A673 (cell line): ENCODE measurements around the gene SMIM10L2A.

Experiments
- EZH2 ChIP-seq: fragments of 200-600 bp; sonication (generic); IDR thresholded peaks from 2 replicates; pipeline ENCODE4 v1.6.1; 2017; ENCODE audit warnings: borderline replicate concordance, low read depth, mild to moderate bottlenecking, mixed read lengths, antibody characterized with exemption, low read length; ENCODE audit not compliant: poor library complexity, severe bottlenecking
- TF ChIP-seq, protein P1 (sequence below): fragments of 300-800, 200-600 bp; sonication (generic); conservative IDR thresholded peaks from 2 replicates; pipeline ENCODE4 v1.5.1; 2017; ENCODE audit warnings: low read depth, mild to moderate bottlenecking, antibody characterized with exemption, low read length, moderate library complexity, mixed read lengths

DNA sequence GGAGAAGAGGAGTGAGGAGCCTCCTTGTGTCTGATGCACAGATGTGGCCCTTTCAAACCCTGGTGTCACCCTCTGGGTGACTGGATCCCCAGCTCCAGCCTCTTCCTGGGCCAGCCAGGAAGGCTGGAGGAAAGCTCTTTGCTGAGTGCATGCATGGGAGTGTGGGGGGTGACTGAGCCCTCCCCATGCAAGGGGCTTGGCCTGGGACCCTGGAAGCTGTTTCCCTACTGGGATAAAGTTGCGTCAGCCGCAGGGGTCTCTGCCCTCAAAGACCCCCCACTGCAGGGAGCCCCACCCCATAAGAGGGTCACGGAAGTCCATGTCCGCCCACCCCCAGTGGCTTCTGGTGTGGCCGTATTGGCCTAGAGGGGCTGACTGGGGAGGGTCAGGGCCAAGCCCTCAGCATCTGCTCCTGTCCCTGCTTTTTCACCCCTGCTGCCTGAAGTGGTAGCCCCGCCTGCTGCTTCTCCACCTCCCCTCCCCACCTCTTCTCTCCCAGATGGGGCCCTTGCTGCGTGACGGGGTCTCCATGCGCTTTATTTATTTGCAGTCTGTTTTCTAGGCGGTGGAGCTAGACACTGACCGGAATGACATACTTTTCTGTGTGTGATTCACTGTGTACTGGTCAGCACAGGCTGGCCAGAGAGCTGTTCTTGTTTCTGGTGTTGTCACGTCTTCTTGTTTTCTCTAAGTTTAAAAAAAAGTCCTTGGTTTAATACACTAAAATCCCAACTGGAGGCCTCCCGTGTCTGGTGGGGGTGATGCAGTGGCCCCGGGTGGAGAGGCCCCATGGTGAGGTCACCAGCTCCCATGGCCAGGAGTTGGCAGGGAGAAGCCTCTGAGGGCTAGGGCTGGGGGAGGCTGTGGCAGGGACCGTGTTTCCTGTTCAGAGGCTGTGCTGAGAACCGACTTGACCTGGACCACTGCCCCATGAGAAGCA, 3.6 kb downstream of the SMIM10L2A start:
- TF ChIP-seq, protein P1, sequence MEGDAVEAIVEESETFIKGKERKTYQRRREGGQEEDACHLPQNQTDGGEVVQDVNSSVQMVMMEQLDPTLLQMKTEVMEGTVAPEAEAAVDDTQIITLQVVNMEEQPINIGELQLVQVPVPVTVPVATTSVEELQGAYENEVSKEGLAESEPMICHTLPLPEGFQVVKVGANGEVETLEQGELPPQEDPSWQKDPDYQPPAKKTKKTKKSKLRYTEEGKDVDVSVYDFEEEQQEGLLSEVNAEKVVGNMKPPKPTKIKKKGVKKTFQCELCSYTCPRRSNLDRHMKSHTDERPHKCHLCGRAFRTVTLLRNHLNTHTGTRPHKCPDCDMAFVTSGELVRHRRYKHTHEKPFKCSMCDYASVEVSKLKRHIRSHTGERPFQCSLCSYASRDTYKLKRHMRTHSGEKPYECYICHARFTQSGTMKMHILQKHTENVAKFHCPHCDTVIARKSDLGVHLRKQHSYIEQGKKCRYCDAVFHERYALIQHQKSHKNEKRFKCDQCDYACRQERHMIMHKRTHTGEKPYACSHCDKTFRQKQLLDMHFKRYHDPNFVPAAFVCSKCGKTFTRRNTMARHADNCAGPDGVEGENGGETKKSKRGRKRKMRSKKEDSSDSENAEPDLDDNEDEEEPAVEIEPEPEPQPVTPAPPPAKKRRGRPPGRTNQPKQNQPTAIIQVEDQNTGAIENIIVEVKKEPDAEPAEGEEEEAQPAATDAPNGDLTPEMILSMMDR = no peak
- TF ChIP-seq EZH2 = no peak
